Kidney (tissue), 14 donors: ENCODE measurements around the gene FAM53A. TPM values are rescaled to one million over a fixed set of nuclear protein-coding genes. Genes with fewer than 3 reads are reported as not detected.

Experiments used
- DNase-seq, 5 donors: peaks; one replicate each; pipeline ENCODE4 v3.0.0-alpha.2; 2013 to 2020
- FAIRE-seq: peaks from 2 replicates; lab custom pipeline; 2012; peaks lifted over from hg19 to GRCh38; lab: Jason Lieb, UNC
- H3K27ac ChIP-seq, 2 donors: one replicate each; pipeline ENCODE4 v1.7.0; 2013; ENCODE audit warnings: low read depth in 2 of 2, low read length in 2 of 2, inconsistent platforms in 1 of 2
- H3K27me3 ChIP-seq: one replicate; pipeline ENCODE4 v1.7.1; 2013; ENCODE audit warnings: low read length, inconsistent platforms; ENCODE audit not compliant: control insufficient read depth, insufficient read depth
- H3K36me3 ChIP-seq, 3 donors: one replicate each; pipeline versions ENCODE4 v1.7.0 to v1.7.1; 2013; ENCODE audit warnings: low read length in 3 of 3, control low read depth in 1 of 3, inconsistent platforms in 1 of 3; ENCODE audit not compliant: insufficient read depth in 3 of 3, control insufficient read depth in 2 of 3
- H3K4me1 ChIP-seq, 3 donors: one replicate each; pipeline versions ENCODE4 v1.7.0 to v1.7.1; 2013; ENCODE audit warnings: low read length in 3 of 3, inconsistent platforms in 1 of 3, low read depth in 1 of 3; ENCODE audit not compliant: control insufficient read depth in 2 of 3, insufficient read depth in 2 of 3
- H3K4me3 ChIP-seq, 3 donors: one replicate each; pipeline versions ENCODE4 v1.7.0 to v1.8.1; 2013; ENCODE audit warnings: low read length in 3 of 3, control low read depth in 1 of 3, inconsistent platforms in 1 of 3
- H3K9ac ChIP-seq, 3 donors: one replicate each; pipeline versions ENCODE4 v1.7.0 to v1.7.1; 2013; ENCODE audit warnings: low read length in 3 of 3, control low read depth in 1 of 3, inconsistent platforms in 1 of 3
- H3K9me3 ChIP-seq, 3 donors: one replicate each; pipeline versions ENCODE4 v1.7.0 to v1.7.1; 2013; ENCODE audit warnings: low read length in 3 of 3, control low read depth in 1 of 3, inconsistent platforms in 1 of 3; ENCODE audit not compliant: control insufficient read depth in 2 of 3, insufficient read depth in 1 of 3
- CTCF ChIP-seq: IDR thresholded peaks from 3 replicates; pipeline ENCODE4 v1.5.1; 2012; ENCODE audit warnings: mild to moderate bottlenecking, moderate library complexity, borderline replicate concordance; ENCODE audit not compliant: insufficient read depth; ENCODE audit errors: extremely low read depth
- intact Hi-C: fragments of 100-400 bp; cut with DNase I; formaldehyde crosslinking; loops from one replicate; pipeline ENCODE4 v1.11.1; 2022
- polyA plus RNA-seq: library from polyadenylated mRNA; stranded (reverse); fragments of 350-450 nt; fragmentation: Illumina TruSeq; extraction: RNeasy Lipid Tissue Mini Kit (QIAGEN cat#74804); gene quantifications from one replicate; pipeline ENCODE4 v1.2.3, GENCODE V29; 2014; ENCODE audit warnings: low read depth, low replicate concordance; ENCODE audit not compliant: insufficient read depth
- total RNA-seq: library from RNA; stranded (reverse); fragmentation: NEBNext Ultra II Directional; extraction: Animal tissue kit (Norgen Biotek cat#: 25700); gene quantifications from one replicate; pipeline ENCODE4 v1.2.1, GENCODE V29; 2021
- donor health status: control.
- donor health status: control.
- donor health status: control.
- donor health status: control.
- donor health status: control.
- donor health status: DM: yes; HTN: yes; CAD: no.
- donor health status: Normal renal cell carcinoma (clear cell type).

Gene FAM53A
- total and polyA plus RNA-seq, 2 donors from 2014 or later: 1.2 to 2.9 TPM

- Histone ChIP-seq H3K27me3 (no peaks in the 10 kb centered on the region), H3K4me3 (no peak overlapping the region), H3K27ac (no peak overlapping the region), H3K9me3 (no peaks in the 10 kb centered on the region), H3K9ac (no peak overlapping the region), H3K4me1 (no peaks in the 10 kb centered on the region), H3K36me3 (no peaks in the 10 kb centered on the region)
- DNase-seq: no peak
- FAIRE-seq: no peak
- intact Hi-C loops: no loop called here
- TF ChIP-seq CTCF: no peak
Observed at GRCh38 chr4:1619151-1619672, 64.9 kb downstream of the FAM53A start.

GRCh38 chr4:1618438-1618837 lies 65.7 kb downstream of the FAM53A start:
- Histone ChIP-seq H3K9ac (no peak overlapping the region), H3K9me3 (no peaks in the 10 kb centered on the region), H3K27me3 (no peaks in the 10 kb centered on the region), H3K4me1 (no peaks in the 10 kb centered on the region), H3K36me3 (no peaks in the 10 kb centered on the region), H3K4me3 (no peak overlapping the region), H3K27ac (no peak overlapping the region)
- intact Hi-C loops: no loop called here
- no peak for DNase-seq
- FAIRE-seq: no peak
- TF ChIP-seq CTCF: no peak

GRCh38 chr4:1616557-1616930 lies 67.6 kb downstream of the FAM53A start:
- intact Hi-C loops: no loop called here
- Histone ChIP-seq H3K36me3 (no peaks in the 10 kb centered on the region), H3K27me3 (no peaks in the 10 kb centered on the region), H3K9me3 (no peaks in the 10 kb centered on the region), H3K27ac (no peak overlapping the region), H3K4me3 (no peak overlapping the region), H3K9ac (no peak overlapping the region), H3K4me1 (no peaks in the 10 kb centered on the region)
- FAIRE-seq (no peak), DNase-seq (no peak)
- no peak for TF ChIP-seq CTCF
